HepG2 (cell line): Measurements from ENCODE around the gene AUP1. TPM values are rescaled to one million over a fixed set of nuclear protein-coding genes. Genes with fewer than 3 reads are reported as not detected.

ENCODE experiments used
- ATAC-seq: fragments of 200-7000 bp; cut with Tn5 transposase; 3 replicates; pipeline ENCODE4 v1.9.1; 2020; ENCODE audit warnings: mild to moderate bottlenecking, moderate library complexity
- BruUV-seq: library from RNA; stranded (reverse); fragments of 400-500 nt; replicated peaks from 2 replicates; lab custom pipeline; 2021; lab: Mats Ljungman, UMichigan
- CTCF ChIA-PET: fragments of 300-600 bp; formaldehyde crosslinking; extraction: SDS; loops from one replicate; lab custom pipeline; 2021; ENCODE audit warnings: low total read pairs, inconsistent platforms, low intra/inter-chr PET ratio; lab: Yijun Ruan, JAX
- POLR2A ChIA-PET: fragments of 350-600 bp; sonication (Branson Sonifier 250); formaldehyde crosslinking; loops from one replicate; lab custom pipeline; 2020; ENCODE audit warnings: antibody characterized with exemption, inconsistent platforms; lab: Yijun Ruan, JAX
- DNase-seq: peaks from one replicate; pipeline ENCODE4 v3.0.0-alpha.2; 2015; ENCODE audit warnings: low spot score
- FAIRE-seq: peaks from 3 replicates; lab custom pipeline; 2011; peaks lifted over from hg19 to GRCh38; lab: Jason Lieb, UNC
- H2AFZ ChIP-seq: one replicate; pipeline ENCODE4 v1.6.1; 2011; ENCODE audit warnings: low read length, inconsistent platforms
- H3K27ac ChIP-seq: fragments of 300-600 bp; 3 replicates; pipeline ENCODE4 v1.8.0; 2011; ENCODE audit warnings: mixed run types, mild to moderate bottlenecking, mixed read lengths, low read length, inconsistent platforms; ENCODE audit not compliant: insufficient read depth; ENCODE audit errors: extremely low read length
- H3K27me3 ChIP-seq, 2 experiments: fragments of 200-600 bp in 1 of 2; 2 replicates in 1 of 2; 3 replicates in 1 of 2; pipeline versions ENCODE4 v1.6.0 to v1.8.0; 2011; ENCODE audit warnings: low read length in 2 of 2, mild to moderate bottlenecking in 2 of 2, moderate library complexity in 2 of 2, inconsistent platforms in 1 of 2; ENCODE audit not compliant: insufficient read depth in 2 of 2, control insufficient read depth in 1 of 2
- H3K36me3 ChIP-seq, 2 experiments: fragments of 200-600 bp in 1 of 2; replicated peaks in 1 of 2; 2 replicates in 1 of 2; 3 replicates in 1 of 2; pipeline versions ENCODE4 v1.5.1 to v1.8.0; 2011; ENCODE audit warnings: low read length in 2 of 2, inconsistent platforms in 1 of 2; ENCODE audit not compliant: insufficient read depth in 2 of 2, control insufficient read depth in 1 of 2
- H3K4me1 ChIP-seq: 2 replicates; pipeline ENCODE4 v1.5.1; 2012; ENCODE audit warnings: low read length, inconsistent platforms; ENCODE audit not compliant: insufficient read depth
- H3K4me2 ChIP-seq: 2 replicates; pipeline ENCODE4 v1.6.0; 2011; ENCODE audit warnings: low read depth, low read length, inconsistent platforms
- H3K4me3 ChIP-seq, 3 experiments: fragments of 200-600 bp in 1 of 3; sonication (generic), shearing (Covaris generic) in 1 of 3; replicated peaks in 1 of 3; 2 replicates each; pipeline ENCODE4 v1.5.1; 2011 to 2016; ENCODE audit warnings: low read length in 3 of 3, inconsistent platforms in 2 of 3, low read depth in 2 of 3, mild to moderate bottlenecking in 2 of 3, control low read depth in 1 of 3, mixed read lengths in 1 of 3; ENCODE audit not compliant: insufficient read depth in 1 of 3
- H3K79me2 ChIP-seq: one replicate; pipeline ENCODE4 v1.6.1; 2011; ENCODE audit warnings: low read length, inconsistent platforms; ENCODE audit not compliant: insufficient read depth
- H3K9ac ChIP-seq: 2 replicates; pipeline ENCODE4 v1.6.0; 2011; ENCODE audit warnings: mild to moderate bottlenecking, low read depth, low read length, inconsistent platforms; ENCODE audit not compliant: insufficient read depth
- H3K9me3 ChIP-seq: 2 replicates; pipeline ENCODE4 v1.5.1; 2012; ENCODE audit warnings: mild to moderate bottlenecking, low read length
- H4K20me1 ChIP-seq: 2 replicates; pipeline ENCODE4 v1.6.0; 2011; ENCODE audit warnings: inconsistent platforms, mild to moderate bottlenecking, low read length, moderate library complexity; ENCODE audit not compliant: insufficient read depth
- CENPT ChIP-seq: sonication (generic); formaldehyde crosslinking; IDR thresholded peaks from 2 replicates; pipeline ENCODE4 v1.8.0; 2022; ENCODE audit warnings: low read depth, mild to moderate bottlenecking, moderate library complexity, missing genetic modification reagents
- ELF1 ChIP-seq: sonication (generic); formaldehyde crosslinking; IDR thresholded peaks from 2 replicates; pipeline ENCODE4 v1.4.0; 2020; ENCODE audit warnings: missing genetic modification reagents
- KDM2A ChIP-seq: sonication (generic); formaldehyde crosslinking; IDR thresholded peaks from 2 replicates; pipeline ENCODE4 v1.4.0; 2020; ENCODE audit warnings: low read depth, missing genetic modification reagents, borderline replicate concordance
- MAFG ChIP-seq: sonication (generic); formaldehyde crosslinking; IDR thresholded peaks from 2 replicates; pipeline ENCODE4 v1.5.1; 2020; ENCODE audit warnings: mild to moderate bottlenecking, missing genetic modification reagents
- NPAS2 ChIP-seq: sonication (generic); formaldehyde crosslinking; IDR thresholded peaks from 2 replicates; pipeline ENCODE4 v1.8.0; 2022; ENCODE audit warnings: mild to moderate bottlenecking, missing genetic modification reagents, borderline replicate concordance
- REXO4 ChIP-seq: sonication (generic); formaldehyde crosslinking; IDR thresholded peaks from 2 replicates; pipeline ENCODE4 v1.8.0; 2022; ENCODE audit warnings: missing genetic modification reagents, mild to moderate bottlenecking, borderline replicate concordance
- RXRA ChIP-seq: sonication (generic); formaldehyde crosslinking; IDR thresholded peaks from 2 replicates; pipeline ENCODE4 v1.5.1; 2020; ENCODE audit warnings: missing genetic modification reagents
- SRSF4 ChIP-seq: fragments of 200-400 bp; formaldehyde crosslinking; IDR thresholded peaks from one replicate; pipeline ENCODE4 v1.6.1; 2018; ENCODE audit warnings: mild to moderate bottlenecking, low read depth, low read length, moderate library complexity; ENCODE audit not compliant: poor library complexity, severe bottlenecking
- ZNF253 ChIP-seq: sonication (generic); formaldehyde crosslinking; IDR thresholded peaks from 2 replicates; pipeline ENCODE4 v1.8.0; 2022; ENCODE audit warnings: mild to moderate bottlenecking, missing genetic modification reagents, borderline replicate concordance
- ZNF263 ChIP-seq: sonication (generic); formaldehyde crosslinking; IDR thresholded peaks from 2 replicates; pipeline ENCODE4 v1.4.0; 2020; ENCODE audit warnings: missing genetic modification reagents
- ZNF30 ChIP-seq: sonication (generic); formaldehyde crosslinking; IDR thresholded peaks from 2 replicates; pipeline ENCODE4 v1.5.0; 2020; ENCODE audit warnings: mild to moderate bottlenecking, missing genetic modification reagents
- ZNF451 ChIP-seq: sonication (generic); formaldehyde crosslinking; IDR thresholded peaks from 2 replicates; pipeline ENCODE4 v1.5.0; 2020; ENCODE audit warnings: mild to moderate bottlenecking, missing genetic modification reagents
- ZNF720 ChIP-seq: sonication (generic); formaldehyde crosslinking; IDR thresholded peaks from 2 replicates; pipeline ENCODE4 v1.4.0; 2020; ENCODE audit warnings: missing genetic modification reagents
- ZNF879 ChIP-seq: sonication (generic); formaldehyde crosslinking; IDR thresholded peaks from 2 replicates; pipeline ENCODE4 v1.8.1; 2023; ENCODE audit warnings: missing genetic modification reagents
- ZSCAN12 ChIP-seq: sonication (generic); formaldehyde crosslinking; IDR thresholded peaks from 2 replicates; pipeline ENCODE4 v1.9.0; 2021; ENCODE audit warnings: mild to moderate bottlenecking, missing genetic modification reagents
- WGBS: methylation state at CpG from one replicate; pipeline ENCODE4 v1.1.6; 2017; ENCODE audit warnings: low lambda C conversion rate; 5-methylcytosine and 5-hydroxymethylcytosine counted together
- in situ Hi-C: cut with HindIII; loops from 2 replicates; pipeline ENCODE4 v1.10.0; 2017; ENCODE audit warnings: low pct_unique_long_range_greater_than_20kb; ENCODE audit not compliant: extremely low pct_ligation_motif_present
- intact Hi-C: fragments of 100-400 bp; cut with micrococcal nuclease; formaldehyde crosslinking; loops from one replicate; pipeline ENCODE4 v1.10.0; 2022; ENCODE audit not compliant: unreplicated experiment
- polyA plus RNA-seq, 8 experiments: library from polyadenylated mRNA; depleted of rRNA in 3 of 8; stranded (reverse) in 7 of 8; unstranded in 1 of 8; fragments of >200 nt; fragmentation: Illumina TruSeq in 4 of 8; extraction: Trizol in 4 of 8; gene quantifications; 2 replicates each; pipeline versions ENCODE4 v1.2.1 to v1.2.3, GENCODE V29; 2011 to 2016; ENCODE audit warnings: low read depth in 4 of 8, missing spikeins in 1 of 8, mixed read lengths in 1 of 8; ENCODE audit not compliant: insufficient read depth in 1 of 8
- total RNA-seq, 5 experiments: library from RNA; depleted of rRNA; stranded (reverse); fragments of >200 nt; fragmentation: Illumina TruSeq; extraction: Trizol; gene quantifications; 2 replicates each; pipeline ENCODE4 v1.2.3, GENCODE V29; 2016; ENCODE audit warnings: low read depth in 1 of 5
- TF ChIP-seq, protein P1 (sequence below): IDR thresholded peaks from 2 replicates; pipeline ENCODE4 v1.6.1; 2016; ENCODE audit warnings: low read depth, borderline replicate concordance
- TF ChIP-seq, protein P2 (sequence below): sonication (generic); formaldehyde crosslinking; IDR thresholded peaks from 2 replicates; pipeline ENCODE4 v1.4.0; 2020; ENCODE audit warnings: missing genetic modification reagents, borderline replicate concordance
- TF ChIP-seq, protein P3 (sequence below), 2 experiments: fragments of 450-650 bp in 1 of 2; sonication (generic) in 1 of 2; formaldehyde crosslinking; IDR thresholded peaks; 2 replicates each; pipeline versions ENCODE4 v1.5.0 to v1.8.0; 2020 to 2022; ENCODE audit warnings: mild to moderate bottlenecking in 1 of 2, missing genetic modification reagents in 1 of 2
- TF ChIP-seq, protein P4 (sequence below): sonication (generic); formaldehyde crosslinking; IDR thresholded peaks from 2 replicates; pipeline ENCODE4 v1.8.0; 2022; ENCODE audit warnings: missing genetic modification reagents, low read depth, mild to moderate bottlenecking, borderline replicate concordance

The AUP1 gene
- total and polyA plus RNA-seq, 2 of the 13 experiments (the other 11 are each of a cell fraction or from before 2014, with no cell fraction given) = 174 to 267 TPM

DNA sequence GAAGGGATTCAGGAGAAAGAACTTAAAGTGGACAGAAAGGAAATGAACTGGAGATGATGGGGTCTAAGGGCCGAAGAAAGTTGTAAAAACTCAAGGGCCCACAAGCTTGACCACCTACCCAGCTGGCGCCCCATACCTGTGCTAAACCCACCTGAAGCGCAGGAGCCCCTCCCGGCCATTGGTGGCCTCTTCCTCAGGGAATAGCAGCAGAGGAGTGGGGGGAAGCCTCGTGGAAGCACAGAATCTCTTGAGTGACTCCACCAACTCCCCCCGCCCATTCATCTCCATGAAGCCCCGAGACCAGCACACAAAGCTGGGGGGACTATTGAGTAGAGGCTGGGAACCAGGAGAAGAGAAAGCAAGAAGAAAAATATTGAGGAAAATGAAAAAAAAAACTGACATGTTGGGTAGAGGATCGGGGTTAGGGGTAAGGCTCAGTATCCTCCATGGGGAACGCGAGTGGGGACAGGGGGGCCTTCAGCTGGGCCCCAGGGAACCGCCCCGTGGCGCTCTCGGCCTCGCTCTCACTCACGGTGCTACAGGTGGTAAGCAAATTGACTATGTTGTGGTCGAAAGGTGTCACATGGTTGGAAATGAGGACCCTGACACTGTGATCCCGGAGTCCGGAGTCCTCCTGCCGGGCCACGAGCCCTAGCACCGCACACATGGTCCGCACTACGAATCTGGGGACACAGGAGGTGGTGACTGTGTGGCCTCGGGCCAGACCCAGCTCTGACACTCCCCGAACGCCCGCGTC lies 728 bp downstream of the AUP1 start:
- H3K4me3 ChIP-seq = peak overlapping the region; percentile 84 to 100 (median 100)
- FAIRE-seq (no peak), DNase-seq (peak; percentile 49), ATAC-seq (peak; percentile 20)
- no peaks in the 10 kb centered on the region for H3K9me3 ChIP-seq
- H3K9ac ChIP-seq = peak overlapping the region; percentile 99
- POLR2A ChIA-PET = interaction anchor here (0.6 to 5.9 kb wide), 20 partner anchors 10 to 261 kb away, joined by 3 to 93 read pairs (median 8); partner anchors contain the start of genes CCDC142, INO80B, LBX2 and LOXL3
- H3K36me3 ChIP-seq = peaks cover 19 to 33% of the 10 kb centered on the region in 2 experiments
- no peaks in the 10 kb centered on the region for H4K20me1 ChIP-seq
- peak overlapping the region; percentile 95 for H3K27ac ChIP-seq
- peaks cover 50% of the 10 kb centered on the region for H3K79me2 ChIP-seq
- CTCF ChIA-PET = interaction anchor here (1.5 to 1.9 kb wide), 2 partner anchors 22 to 46 kb away, joined by 3 to 5 read pairs; partner anchors contain the start of genes CCDC142, PCGF1 and TTC31
- intact Hi-C loops (loop anchor here (1.0 to 2.0 kb wide), 5 partner anchors 21 to 70 kb away; partner anchors contain the start of genes MRPL53, PCGF1, TTC31 and WBP1), in situ Hi-C loops (no loop called here)
- H3K27me3 ChIP-seq = no peaks in the 10 kb centered on the region; a peak in 1 of 5 replicates
- 7% methylated on average over 25 of the region's 29 CpGs for WGBS
- no TSS peak for BruUV-seq
- peak overlapping the region; percentile 94 for H3K4me2 ChIP-seq
- H3K4me1 ChIP-seq = peaks cover 63% of the 10 kb centered on the region
- no peak overlapping the region for H2AFZ ChIP-seq
- TF ChIP-seq NPAS2 (CRISPR knock-in tag) = 0 out of 2 replicates have a peak, but pooled peaks have one; percentile 78
- TF ChIP-seq ZNF30 = no peak
- TF ChIP-seq ZNF720 (CRISPR knock-in tag) = no peak
- no peak for TF ChIP-seq ZNF451 (CRISPR knock-in tag)
- no peak for TF ChIP-seq RXRA (CRISPR knock-in tag)
- TF ChIP-seq SRSF4 = peak; percentile 37
- TF ChIP-seq, protein P1, sequence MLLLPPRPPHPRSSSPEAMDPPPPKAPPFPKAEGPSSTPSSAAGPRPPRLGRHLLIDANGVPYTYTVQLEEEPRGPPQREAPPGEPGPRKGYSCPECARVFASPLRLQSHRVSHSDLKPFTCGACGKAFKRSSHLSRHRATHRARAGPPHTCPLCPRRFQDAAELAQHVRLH (CRISPR knock-in tag) = no peak
- TF ChIP-seq ZNF253 = 0 out of 2 replicates have a peak, but pooled peaks have one; percentile 66
- TF ChIP-seq, protein P2, sequence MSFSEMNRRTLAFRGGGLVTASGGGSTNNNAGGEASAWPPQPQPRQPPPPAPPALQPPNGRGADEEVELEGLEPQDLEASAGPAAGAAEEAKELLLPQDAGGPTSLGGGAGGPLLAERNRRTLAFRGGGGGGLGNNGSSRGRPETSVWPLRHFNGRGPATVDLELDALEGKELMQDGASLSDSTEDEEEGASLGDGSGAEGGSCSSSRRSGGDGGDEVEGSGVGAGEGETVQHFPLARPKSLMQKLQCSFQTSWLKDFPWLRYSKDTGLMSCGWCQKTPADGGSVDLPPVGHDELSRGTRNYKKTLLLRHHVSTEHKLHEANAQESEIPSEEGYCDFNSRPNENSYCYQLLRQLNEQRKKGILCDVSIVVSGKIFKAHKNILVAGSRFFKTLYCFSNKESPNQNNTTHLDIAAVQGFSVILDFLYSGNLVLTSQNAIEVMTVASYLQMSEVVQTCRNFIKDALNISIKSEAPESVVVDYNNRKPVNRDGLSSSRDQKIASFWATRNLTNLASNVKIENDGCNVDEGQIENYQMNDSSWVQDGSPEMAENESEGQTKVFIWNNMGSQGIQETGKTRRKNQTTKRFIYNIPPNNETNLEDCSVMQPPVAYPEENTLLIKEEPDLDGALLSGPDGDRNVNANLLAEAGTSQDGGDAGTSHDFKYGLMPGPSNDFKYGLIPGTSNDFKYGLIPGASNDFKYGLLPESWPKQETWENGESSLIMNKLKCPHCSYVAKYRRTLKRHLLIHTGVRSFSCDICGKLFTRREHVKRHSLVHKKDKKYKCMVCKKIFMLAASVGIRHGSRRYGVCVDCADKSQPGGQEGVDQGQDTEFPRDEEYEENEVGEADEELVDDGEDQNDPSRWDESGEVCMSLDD (CRISPR knock-in tag) = no peak
- no peak for TF ChIP-seq MAFG (CRISPR knock-in tag)
- TF ChIP-seq REXO4 (CRISPR knock-in tag) = peak; percentile 55; the same call in 1 of the 2 replicates
- TF ChIP-seq ZNF879 (CRISPR knock-in tag) = peak; percentile 61; the same call in 1 of the 2 replicates
- TF ChIP-seq CENPT (CRISPR knock-in tag) = peak; percentile 75; the same call in 1 of the 2 replicates
- TF ChIP-seq, protein P3, sequence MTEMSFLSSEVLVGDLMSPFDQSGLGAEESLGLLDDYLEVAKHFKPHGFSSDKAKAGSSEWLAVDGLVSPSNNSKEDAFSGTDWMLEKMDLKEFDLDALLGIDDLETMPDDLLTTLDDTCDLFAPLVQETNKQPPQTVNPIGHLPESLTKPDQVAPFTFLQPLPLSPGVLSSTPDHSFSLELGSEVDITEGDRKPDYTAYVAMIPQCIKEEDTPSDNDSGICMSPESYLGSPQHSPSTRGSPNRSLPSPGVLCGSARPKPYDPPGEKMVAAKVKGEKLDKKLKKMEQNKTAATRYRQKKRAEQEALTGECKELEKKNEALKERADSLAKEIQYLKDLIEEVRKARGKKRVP (CRISPR knock-in tag; IDR thresholded peaks at IDR 0.05) = no peak
- peak; percentile 86 for TF ChIP-seq ZNF263
- no peak for TF ChIP-seq ELF1 (CRISPR knock-in tag)
- no peak for TF ChIP-seq ZSCAN12 (CRISPR knock-in tag)
- TF ChIP-seq KDM2A (CRISPR knock-in tag) = no peak
- TF ChIP-seq, protein P4, sequence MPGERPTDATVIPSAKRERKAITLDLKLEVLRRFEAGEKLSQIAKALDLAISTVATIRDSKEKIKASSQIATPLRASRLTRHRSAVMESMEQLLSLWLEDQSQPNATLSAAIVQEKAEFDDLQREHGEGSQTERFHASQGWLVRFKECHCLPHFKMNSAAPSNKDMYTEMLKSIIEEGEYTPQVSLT (CRISPR knock-in tag) = no peak
